PC-3 (cell line): ENCODE measurements around the gene ENDOV.

Source experiments
- EZH2 ChIP-seq: fragments of 300-600 bp; sonication (generic); IDR thresholded peaks from one replicate; pipeline ENCODE4 v1.6.1; 2017; ENCODE audit warnings: antibody characterized with exemption, mild to moderate bottlenecking, low read length; ENCODE audit not compliant: unreplicated experiment
- EZH2phosphoT487 ChIP-seq: fragments of 300-600 bp; sonication (generic); IDR thresholded peaks from 2 replicates; pipeline ENCODE4 v1.6.1; 2018; ENCODE audit warnings: mild to moderate bottlenecking, antibody characterized with exemption, low read length, borderline replicate concordance
- TF ChIP-seq, protein P1 (sequence below): fragments of 300-600 bp; sonication (generic); conservative IDR thresholded peaks from 2 replicates; pipeline ENCODE4 v1.5.1; 2017; ENCODE audit warnings: antibody characterized with exemption, low read depth, mild to moderate bottlenecking, low read length

DNA sequence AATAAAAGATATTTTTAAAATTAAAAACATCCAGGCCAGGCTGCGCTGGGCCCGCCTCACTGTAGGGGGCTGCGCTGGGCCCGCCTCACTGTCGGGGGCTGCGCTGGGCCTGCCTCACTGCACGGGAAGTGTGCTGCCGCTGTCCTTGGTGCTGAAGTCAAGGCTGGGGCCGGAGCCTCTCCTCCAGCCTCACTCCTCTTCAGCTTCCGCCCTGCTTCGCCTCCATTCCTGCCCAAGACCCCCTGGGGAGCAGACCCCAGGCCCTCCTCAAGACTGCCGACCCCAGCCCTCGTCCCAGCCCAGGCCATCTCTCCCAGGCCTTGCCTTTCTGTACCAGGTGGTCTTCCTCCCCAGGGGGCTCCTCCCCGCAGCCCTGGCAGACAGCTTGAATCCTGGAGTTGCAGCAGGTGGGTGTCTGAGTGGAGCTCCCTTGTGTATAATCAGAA lies 26.2 kb downstream of the ENDOV start:
- TF ChIP-seq, protein P1, sequence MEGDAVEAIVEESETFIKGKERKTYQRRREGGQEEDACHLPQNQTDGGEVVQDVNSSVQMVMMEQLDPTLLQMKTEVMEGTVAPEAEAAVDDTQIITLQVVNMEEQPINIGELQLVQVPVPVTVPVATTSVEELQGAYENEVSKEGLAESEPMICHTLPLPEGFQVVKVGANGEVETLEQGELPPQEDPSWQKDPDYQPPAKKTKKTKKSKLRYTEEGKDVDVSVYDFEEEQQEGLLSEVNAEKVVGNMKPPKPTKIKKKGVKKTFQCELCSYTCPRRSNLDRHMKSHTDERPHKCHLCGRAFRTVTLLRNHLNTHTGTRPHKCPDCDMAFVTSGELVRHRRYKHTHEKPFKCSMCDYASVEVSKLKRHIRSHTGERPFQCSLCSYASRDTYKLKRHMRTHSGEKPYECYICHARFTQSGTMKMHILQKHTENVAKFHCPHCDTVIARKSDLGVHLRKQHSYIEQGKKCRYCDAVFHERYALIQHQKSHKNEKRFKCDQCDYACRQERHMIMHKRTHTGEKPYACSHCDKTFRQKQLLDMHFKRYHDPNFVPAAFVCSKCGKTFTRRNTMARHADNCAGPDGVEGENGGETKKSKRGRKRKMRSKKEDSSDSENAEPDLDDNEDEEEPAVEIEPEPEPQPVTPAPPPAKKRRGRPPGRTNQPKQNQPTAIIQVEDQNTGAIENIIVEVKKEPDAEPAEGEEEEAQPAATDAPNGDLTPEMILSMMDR = no peak
- TF ChIP-seq EZH2 = no peak
- TF ChIP-seq EZH2phosphoT487 = no peak
